DOHH2 (cell line): ENCODE results near the gene AGT.

Experiments
- CTCF ChIP-seq: fragments of 200-600 bp; sonication (generic); IDR thresholded peaks from one replicate; pipeline ENCODE4 v1.5.1; 2014; ENCODE audit warnings: antibody characterized with exemption, mild to moderate bottlenecking, low read depth, low read length; ENCODE audit not compliant: poor library complexity, severe bottlenecking
- EZH2phosphoT487 ChIP-seq: fragments of 200-600 bp; sonication (generic); IDR thresholded peaks from 2 replicates; pipeline ENCODE4 v1.6.1; 2017; ENCODE audit warnings: borderline replicate concordance, mild to moderate bottlenecking, antibody characterized with exemption, low read length, moderate library complexity, mixed read lengths

GRCh38 chr1:230758709-230759368, 44.9 kb upstream of the AGT start:
- TF ChIP-seq CTCF: no peak
- no peak for TF ChIP-seq EZH2phosphoT487
